GM12878 (cell line): Measurements from ENCODE around the gene KIF5A. TPM values are rescaled to one million over a fixed set of nuclear protein-coding genes. Genes with fewer than 3 reads are reported as not detected.

Experiments
- ATAC-seq: fragments of 200-7000 bp; cut with Tn5 transposase; 3 replicates; pipeline ENCODE4 v1.9.1; 2020; ENCODE audit warnings: mild to moderate bottlenecking, moderate library complexity
- BruUV-seq: library from RNA; stranded (reverse); fragments of 400-500 nt; replicated peaks from 2 replicates; lab custom pipeline; 2021; lab: Mats Ljungman, UMichigan
- CTCF ChIA-PET: fragments of 300-600 bp; sonication (Branson Sonifier 250); formaldehyde crosslinking; extraction: SDS; loops from one replicate; lab custom pipeline; 2021; ENCODE audit warnings: inconsistent platforms; lab: Yijun Ruan, JAX
- POLR2A ChIA-PET: fragments of 350-600 bp; formaldehyde crosslinking; extraction: SDS; loops from one replicate; lab custom pipeline; 2021; ENCODE audit warnings: inconsistent platforms; lab: Charles Lee
- RAD21 ChIA-PET: fragments of 300-600 bp; sonication (Branson Sonifier 250); formaldehyde crosslinking; loops from one replicate; lab custom pipeline; 2023; ENCODE audit warnings: antibody characterized with exemption; ENCODE audit not compliant: unreplicated experiment; lab: Charles Lee
- SMC1A ChIA-PET: fragments of 300-600 bp; sonication (Branson Sonifier 250); formaldehyde crosslinking; loops from one replicate; lab custom pipeline; 2023; ENCODE audit not compliant: unreplicated experiment, uncharacterized antibody; lab: Charles Lee
- DNase-seq: peaks from one replicate; pipeline ENCODE4 v3.0.0-alpha.2; 2011; ENCODE audit warnings: low read depth, low spot score
- FAIRE-seq: peaks from 3 replicates; lab custom pipeline; 2011; peaks lifted over from hg19 to GRCh38; lab: Jason Lieb, UNC
- H2AFZ ChIP-seq: 2 replicates; pipeline ENCODE4 v1.6.0; 2011; ENCODE audit warnings: low read depth, low read length, control low read depth; ENCODE audit not compliant: control insufficient read depth
- H3K27ac ChIP-seq: 2 replicates; pipeline ENCODE4 v1.5.1; 2011; ENCODE audit warnings: control low read depth; ENCODE audit not compliant: control insufficient read depth, insufficient read depth
- H3K27me3 ChIP-seq, 2 experiments: replicated peaks in 1 of 2; 2 replicates each; pipeline versions ENCODE4 v1.6.0 to v1.6.1; 2011; ENCODE audit warnings: low read length in 1 of 2; ENCODE audit not compliant: control insufficient read depth in 2 of 2, insufficient read depth in 2 of 2
- H3K36me3 ChIP-seq, 2 experiments: 2 replicates each; pipeline ENCODE4 v1.5.1; 2011; ENCODE audit warnings: low read length in 1 of 2; ENCODE audit not compliant: control insufficient read depth in 2 of 2, insufficient read depth in 2 of 2
- H3K4me1 ChIP-seq: 2 replicates; pipeline ENCODE4 v1.6.1; 2011; ENCODE audit warnings: mild to moderate bottlenecking, low read length, moderate library complexity, mixed read lengths; ENCODE audit not compliant: control insufficient read depth, insufficient read depth
- H3K4me2 ChIP-seq: 2 replicates; pipeline ENCODE4 v1.6.0; 2011; ENCODE audit warnings: control low read depth; ENCODE audit not compliant: control insufficient read depth, insufficient read depth
- H3K4me3 ChIP-seq: fragments of 200-600 bp; sonication (generic); 2 replicates; pipeline ENCODE4 v1.5.1; 2016
- H3K79me2 ChIP-seq: 2 replicates; pipeline ENCODE4 v1.6.0; 2011; ENCODE audit warnings: low read length; ENCODE audit not compliant: control insufficient read depth, insufficient read depth
- H3K9ac ChIP-seq: 2 replicates; pipeline ENCODE4 v1.8.0; 2011; ENCODE audit warnings: low read length, control low read depth, mixed read lengths; ENCODE audit not compliant: control insufficient read depth, insufficient read depth
- H3K9me3 ChIP-seq: replicated peaks from 3 replicates; pipeline ENCODE4 v1.5.1; 2011; ENCODE audit warnings: mild to moderate bottlenecking, low read length; ENCODE audit not compliant: control insufficient read depth, insufficient read depth
- H4K20me1 ChIP-seq: 2 replicates; pipeline ENCODE4 v1.6.0; 2011; ENCODE audit not compliant: control insufficient read depth, insufficient read depth
- CBFB ChIP-seq: IDR thresholded peaks from 2 replicates; pipeline ENCODE4 v1.6.1; 2016; ENCODE audit warnings: antibody characterized with exemption, low read depth
- CBX3 ChIP-seq: fragments of 200-600 bp; sonication (generic); IDR thresholded peaks from 2 replicates; pipeline ENCODE4 v1.6.1; 2016; ENCODE audit warnings: low read depth, borderline replicate concordance
- EP300 ChIP-seq, 2 experiments: fragments of 150-350 bp in 1 of 2; IDR thresholded peaks; 2 replicates each; pipeline ENCODE4 v1.6.1; 2011 to 2012; ENCODE audit warnings: low read depth in 2 of 2, low read length in 2 of 2, borderline replicate concordance in 1 of 2, improper control_type of control experiment in 1 of 2, inconsistent platforms in 1 of 2; ENCODE audit not compliant: control insufficient read depth in 1 of 2
- HDGF ChIP-seq: fragments of 450-650 bp; IDR thresholded peaks from 2 replicates; pipeline ENCODE4 v1.6.1; 2016; ENCODE audit warnings: antibody characterized with exemption
- NFIC ChIP-seq: IDR thresholded peaks from 2 replicates; pipeline ENCODE4 v1.6.1; 2012; ENCODE audit warnings: low read depth, mild to moderate bottlenecking, inconsistent platforms, low read length, moderate library complexity
- NFYA ChIP-seq: IDR thresholded peaks from 2 replicates; pipeline ENCODE4 v1.6.1; 2011; ENCODE audit warnings: low read depth, mild to moderate bottlenecking, low read length, improper control_type of control experiment, borderline replicate concordance
- RAD51 ChIP-seq: fragments of 450-650 bp; IDR thresholded peaks from 2 replicates; pipeline ENCODE4 v1.6.1; 2016; ENCODE audit warnings: moderate library complexity, mild to moderate bottlenecking, inconsistent platforms
- RFX5 ChIP-seq: IDR thresholded peaks from 2 replicates; pipeline ENCODE4 v1.6.1; 2011; ENCODE audit warnings: low read depth, low read length, improper control_type of control experiment
- SIX5 ChIP-seq: IDR thresholded peaks from 2 replicates; pipeline ENCODE4 v1.6.1; 2011; ENCODE audit warnings: mild to moderate bottlenecking, low read depth, low read length, moderate library complexity; ENCODE audit not compliant: severe bottlenecking
- SMC3 ChIP-seq: IDR thresholded peaks from 2 replicates; pipeline ENCODE4 v1.6.1; 2011; ENCODE audit warnings: low read length, improper control_type of control experiment, borderline replicate concordance
- TARDBP ChIP-seq: IDR thresholded peaks from 2 replicates; pipeline ENCODE4 v1.6.1; 2016; ENCODE audit warnings: borderline replicate concordance
- WGBS: methylation state at CpG from one replicate; pipeline ENCODE4 v1.1.6; 2016; ENCODE audit warnings: low lambda C conversion rate; ENCODE audit not compliant: insufficient replicate concordance, insufficient coverage; ENCODE audit errors: missing lambda C conversion rate; 5-methylcytosine and 5-hydroxymethylcytosine counted together
- in situ Hi-C: fragments of 300-500 bp; cut with MboI; formaldehyde crosslinking; loops from 9 replicates; pipeline ENCODE4 v1.14.3; 2018; ENCODE audit warnings: mixed read lengths
- intact Hi-C: fragments of 100-400 bp; cut with micrococcal nuclease; formaldehyde crosslinking; loops from one replicate; pipeline ENCODE4 v1.14.2; 2022; ENCODE audit not compliant: unreplicated experiment
- polyA plus RNA-seq, 11 experiments: library from polyadenylated mRNA; depleted of rRNA in 4 of 11; unstranded in 6 of 11; stranded (reverse) in 5 of 11; fragments of >200 nt; fragmentation: Nextera tagmentation in 4 of 11; fragmentation: Illumina TruSeq in 1 of 11; extraction: Ambion mirVana in 4 of 11; extraction: Trizol in 1 of 11; gene quantifications; 1 replicate in 1 of 11; 2 replicates in 10 of 11; pipeline versions ENCODE4 v1.2.1 to v1.2.3, GENCODE V29; 2011 to 2016; ENCODE audit warnings: inconsistent platforms in 2 of 11, missing spikeins in 2 of 11, low read depth in 1 of 11
- total RNA-seq, 4 experiments: library from RNA; depleted of rRNA in 3 of 4; stranded (reverse); fragments of >200 nt in 3 of 4; fragmentation: Illumina TruSeq in 1 of 4; extraction: Trizol in 1 of 4; gene quantifications; 2 replicates each; pipeline versions ENCODE4 v1.2.1 to v1.2.3, GENCODE V29; 2013 to 2021
- TF ChIP-seq, protein P1 (sequence below): IDR thresholded peaks from 2 replicates; pipeline ENCODE4 v1.6.1; 2011; ENCODE audit warnings: borderline replicate concordance, low read depth, mild to moderate bottlenecking, moderate library complexity, low read length; ENCODE audit not compliant: insufficient read depth, poor library complexity, severe bottlenecking
- TF ChIP-seq, protein P2 (sequence below): IDR thresholded peaks from 2 replicates; pipeline ENCODE4 v1.6.1; 2011; ENCODE audit warnings: borderline replicate concordance, low read depth, mild to moderate bottlenecking, moderate library complexity, mixed read lengths, low read length; ENCODE audit not compliant: insufficient read depth; ENCODE audit errors: extremely low read length
- TF ChIP-seq, protein P3 (sequence below): fragments of 450-650 bp; IDR thresholded peaks from 2 replicates; pipeline ENCODE4 v1.6.1; 2018; ENCODE audit warnings: borderline replicate concordance, mild to moderate bottlenecking; ENCODE audit not compliant: partially characterized antibody

Gene KIF5A
- total and polyA plus RNA-seq, 10 of the 15 experiments (the other 5 are each of a cell fraction or from before 2014, with no cell fraction given), result 0.35 to 2.9 (median 0.97) TPM

DNA sequence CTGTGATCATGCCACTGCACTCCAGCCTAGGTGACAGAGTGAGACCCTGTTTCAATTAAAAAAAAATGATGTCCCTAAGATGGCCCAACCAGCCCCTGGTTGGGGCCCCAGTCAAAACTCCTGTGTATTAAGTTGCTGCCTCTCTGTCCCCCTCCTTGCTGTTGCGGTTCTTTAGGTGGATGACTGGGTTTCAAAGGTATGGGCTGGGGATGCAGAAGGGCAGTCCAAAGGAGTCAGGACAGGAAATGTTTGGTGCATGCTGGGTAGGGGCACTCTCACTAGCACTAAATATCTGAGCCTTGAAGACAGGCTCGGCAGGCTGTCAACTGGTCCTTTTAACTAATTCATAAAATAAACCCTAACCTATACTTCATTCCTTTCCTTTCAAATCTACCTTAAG lies 29.2 kb downstream of the KIF5A start:
- ChIA-PET RAD21 (interaction anchor here (0.6 kb wide), 1 partner anchor 30 kb away, joined by 4 read pairs; no protein-coding TSS in a partner anchor), POLR2A (no interaction called here)
- H3K9ac ChIP-seq, result no peak overlapping the region
- intact Hi-C loops, result no loop called here
- TF ChIP-seq TARDBP (no peak), CBFB (no peak), RFX5 (no peak), CBX3 (no peak), NFIC (no peak), NFYA (no peak), SIX5 (no peak), HDGF (no peak), EP300 (IDR thresholded peaks at IDR 0.05; ENCODE audit: borderline replicate concordance in 1 of 2, control insufficient read depth in 1 of 2, low read depth in 2 of 2, low read length in 2 of 2) (no peak), SMC3 (no peak), RAD51 (no peak)
- TF ChIP-seq, protein P1, sequence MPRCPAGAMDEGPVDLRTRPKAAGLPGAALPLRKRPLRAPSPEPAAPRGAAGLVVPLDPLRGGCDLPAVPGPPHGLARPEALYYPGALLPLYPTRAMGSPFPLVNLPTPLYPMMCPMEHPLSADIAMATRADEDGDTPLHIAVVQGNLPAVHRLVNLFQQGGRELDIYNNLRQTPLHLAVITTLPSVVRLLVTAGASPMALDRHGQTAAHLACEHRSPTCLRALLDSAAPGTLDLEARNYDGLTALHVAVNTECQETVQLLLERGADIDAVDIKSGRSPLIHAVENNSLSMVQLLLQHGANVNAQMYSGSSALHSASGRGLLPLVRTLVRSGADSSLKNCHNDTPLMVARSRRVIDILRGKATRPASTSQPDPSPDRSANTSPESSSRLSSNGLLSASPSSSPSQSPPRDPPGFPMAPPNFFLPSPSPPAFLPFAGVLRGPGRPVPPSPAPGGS, result no peak
- TF ChIP-seq, protein P2, sequence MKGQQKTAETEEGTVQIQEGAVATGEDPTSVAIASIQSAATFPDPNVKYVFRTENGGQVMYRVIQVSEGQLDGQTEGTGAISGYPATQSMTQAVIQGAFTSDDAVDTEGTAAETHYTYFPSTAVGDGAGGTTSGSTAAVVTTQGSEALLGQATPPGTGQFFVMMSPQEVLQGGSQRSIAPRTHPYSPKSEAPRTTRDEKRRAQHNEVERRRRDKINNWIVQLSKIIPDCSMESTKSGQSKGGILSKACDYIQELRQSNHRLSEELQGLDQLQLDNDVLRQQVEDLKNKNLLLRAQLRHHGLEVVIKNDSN, result no peak
- TF ChIP-seq, protein P3, sequence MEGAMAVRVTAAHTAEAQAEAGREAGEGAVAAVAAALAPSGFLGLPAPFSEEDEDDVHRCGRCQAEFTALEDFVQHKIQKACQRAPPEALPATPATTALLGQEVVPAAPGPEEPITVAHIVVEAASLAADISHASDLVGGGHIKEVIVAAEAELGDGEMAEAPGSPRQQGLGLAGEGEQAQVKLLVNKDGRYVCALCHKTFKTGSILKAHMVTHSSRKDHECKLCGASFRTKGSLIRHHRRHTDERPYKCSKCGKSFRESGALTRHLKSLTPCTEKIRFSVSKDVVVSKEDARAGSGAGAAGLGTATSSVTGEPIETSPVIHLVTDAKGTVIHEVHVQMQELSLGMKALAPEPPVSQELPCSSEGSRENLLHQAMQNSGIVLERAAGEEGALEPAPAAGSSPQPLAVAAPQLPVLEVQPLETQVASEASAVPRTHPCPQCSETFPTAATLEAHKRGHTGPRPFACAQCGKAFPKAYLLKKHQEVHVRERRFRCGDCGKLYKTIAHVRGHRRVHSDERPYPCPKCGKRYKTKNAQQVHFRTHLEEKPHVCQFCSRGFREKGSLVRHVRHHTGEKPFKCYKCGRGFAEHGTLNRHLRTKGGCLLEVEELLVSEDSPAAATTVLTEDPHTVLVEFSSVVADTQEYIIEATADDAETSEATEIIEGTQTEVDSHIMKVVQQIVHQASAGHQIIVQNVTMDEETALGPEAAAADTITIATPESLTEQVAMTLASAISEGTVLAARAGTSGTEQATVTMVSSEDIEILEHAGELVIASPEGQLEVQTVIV, result no peak
- TF ChIP-seq, all 136 proteins: peak for 0
- no peaks in the 10 kb centered on the region for H4K20me1 ChIP-seq
- no TSS peak for BruUV-seq
- CTCF ChIA-PET, result interaction anchor here (7.8 kb wide), 1 partner anchor 42 kb away, joined by 119 read pairs; no protein-coding TSS in a partner anchor
- WGBS, result 90% methylated on average over 2 of the region's 2 CpGs
- in situ Hi-C loops, result no loop called here
- SMC1A ChIA-PET, result interaction anchor here (0.7 to 1.2 kb wide), 3 partner anchors 42 to 88 kb away, joined by 3 read pairs; no protein-coding TSS in a partner anchor
- no peaks in the 10 kb centered on the region; a peak in 2 of 4 replicates for H3K27me3 ChIP-seq
- DNase-seq (no peak), FAIRE-seq (no peak), ATAC-seq (no peak)
- H3K36me3 ChIP-seq, result no peaks in the 10 kb centered on the region
- H3K4me1 ChIP-seq, result no peaks in the 10 kb centered on the region
- H3K27ac ChIP-seq, result no peak overlapping the region
- H3K4me3 ChIP-seq, result no peak overlapping the region
- no peak overlapping the region for H2AFZ ChIP-seq
- H3K4me2 ChIP-seq, result no peak overlapping the region
- H3K9me3 ChIP-seq, result no peaks in the 10 kb centered on the region
- H3K79me2 ChIP-seq, result no peaks in the 10 kb centered on the region
